Spleen (tissue), 11 donors: ENCODE results near the gene SYNRG. TPM values are rescaled to one million over a fixed set of nuclear protein-coding genes. Genes with fewer than 3 reads are reported as not detected.
A peak's percentile ranks its signal among the peaks of the same experiment; 100 is the strongest.

Experiments
- DNase-seq: peaks from one replicate; pipeline ENCODE4 v3.0.0-alpha.2; 2020
- H3K27ac ChIP-seq, 8 donors: fragments of 200-600 bp; sonication (generic) in 7 of 8; 1 replicate in 4 of 8; 2 replicates in 4 of 8; pipeline versions ENCODE4 v1.5.0 to v1.8.0; 2016 to 2021; ENCODE audit warnings: inconsistent platforms in 4 of 8, mild to moderate bottlenecking in 4 of 8, moderate library complexity in 1 of 8
- H3K27me3 ChIP-seq, 7 donors: fragments of 200-600 bp; sonication (generic) in 6 of 7; replicated peaks in 1 of 7; 1 replicate in 4 of 7; 2 replicates in 3 of 7; pipeline versions ENCODE4 v1.5.0 to v1.8.0; 2016 to 2021; ENCODE audit warnings: inconsistent platforms in 3 of 7, mild to moderate bottlenecking in 1 of 7
- H3K36me3 ChIP-seq, 6 donors: fragments of 200-600 bp; sonication (generic) in 5 of 6; 1 replicate in 4 of 6; 2 replicates in 2 of 6; pipeline versions ENCODE4 v1.5.0 to v1.8.0; 2016 to 2021; ENCODE audit warnings: inconsistent platforms in 2 of 6
- H3K4me1 ChIP-seq, 6 donors: fragments of 200-600 bp; sonication (generic) in 5 of 6; 1 replicate in 3 of 6; 2 replicates in 3 of 6; pipeline versions ENCODE4 v1.5.0 to v1.8.0; 2016 to 2021; ENCODE audit warnings: inconsistent platforms in 3 of 6
- H3K4me3 ChIP-seq, 8 donors: fragments of 200-600 bp; sonication (generic) in 7 of 8; 1 replicate in 4 of 8; 2 replicates in 4 of 8; pipeline versions ENCODE4 v1.5.0 to v1.8.0; 2016 to 2021; ENCODE audit warnings: inconsistent platforms in 4 of 8, mild to moderate bottlenecking in 4 of 8, moderate library complexity in 2 of 8
- H3K9me3 ChIP-seq, 8 donors: fragments of 200-600 bp; sonication (generic) in 7 of 8; 1 replicate in 4 of 8; 2 replicates in 4 of 8; pipeline versions ENCODE4 v1.5.0 to v1.8.0; 2016 to 2021; ENCODE audit warnings: inconsistent platforms in 4 of 8
- CTCF ChIP-seq, 11 experiments: fragments of 200-600 bp in 7 of 11; fragments of 450-650 bp in 4 of 11; sonication (generic) in 4 of 11; IDR thresholded peaks in 8 of 11; conservative IDR thresholded peaks in 3 of 11; 1 replicate in 7 of 11; 2 replicates in 4 of 11; pipeline versions ENCODE4 v1.4.0 to v1.8.0; 2016 to 2021; ENCODE audit warnings: antibody characterized with exemption in 11 of 11, inconsistent platforms in 4 of 11, mild to moderate bottlenecking in 1 of 11
- POLR2A ChIP-seq, 3 donors: fragments of 450-650 bp; IDR thresholded peaks; one replicate each; pipeline ENCODE4 v1.5.1; 2017; ENCODE audit warnings: antibody characterized with exemption in 3 of 3, mild to moderate bottlenecking in 1 of 3
- POLR2AphosphoS5 ChIP-seq, 3 donors: sonication (generic); formaldehyde crosslinking; IDR thresholded peaks; one replicate each; pipeline ENCODE4 v1.5.1; 2017; ENCODE audit warnings: antibody characterized with exemption in 3 of 3
- WGBS, 5 donors: extraction: QIAGEN DNeasy Blood & Tissue Kit in 3 of 5; methylation state at CpG; one replicate each; pipeline versions ENCODE4 v1.1.5 to v1.1.7; 2013 to 2018; 5-methylcytosine and 5-hydroxymethylcytosine counted together
- intact Hi-C: fragments of 100-400 bp; cut with DNase I; formaldehyde crosslinking; loops from one replicate; pipeline ENCODE4 v1.15.0; 2023; ENCODE audit warnings: low total_unique reads
- polyA plus RNA-seq, 3 donors: library from polyadenylated mRNA; stranded (reverse); fragments of 200-250 nt; gene quantifications; one replicate each; pipeline ENCODE4 v1.2.1, GENCODE V29; 2013
- total RNA-seq, 7 donors: library from RNA; depleted of rRNA in 3 of 7; stranded (reverse); fragments of >200 nt in 3 of 7; fragmentation: NEBNext Ultra II Directional in 4 of 7; extraction: Animal tissue kit (Norgen Biotek cat#: 25700) in 4 of 7; gene quantifications; one replicate each; pipeline versions ENCODE4 v1.1.0 to v1.2.1, GENCODE V29; 2016 to 2021
- donor health status: healthy with polysubstance abuse.
- donor health status: DM: no; HTN: no; CAD: no; lungs with moderate emphysema.
- donor health status: DM: no; HTN: no; CAD: no.
- donor health status: Bipolar disorder and iron deficiency.
- donor health status: healthy.
- donor health status: DM: no; HTN: no; CAD: no.
- donor health status: DM: yes; HTN: yes; CAD: no.

Gene SYNRG
- total and polyA plus RNA-seq, 10 donors = 10.9 to 91.3 (median 69.8) TPM

GRCh38 chr17:37523715-37524219 lies 85.5 kb downstream of the SYNRG start:
- Histone ChIP-seq H3K27ac (no peak overlapping the region), H3K27me3 (no peaks in the 10 kb centered on the region), H3K4me1 (no peaks in the 10 kb centered on the region), H3K9me3 (no peaks in the 10 kb centered on the region), H3K4me3 (no peak overlapping the region), H3K36me3 (peaks cover 2 to 100% (median 65%) of the 10 kb centered on the region in 6 donors)
- intact Hi-C loops = no loop called here
- WGBS, 5 donors = 77 to 89% (median 79%) methylated on average over 8 of the region's 8 CpGs
- no peak for DNase-seq
- no peak for TF ChIP-seq CTCF (IDR thresholded peaks at IDR 0.05 in 8 of 11, conservative IDR thresholded peaks at IDR 0.05 in 3 of 11)
- TF ChIP-seq POLR2A (IDR thresholded peaks at IDR 0.05) = no peak
- peak in 1 of 3 donors; percentile 30 for TF ChIP-seq POLR2AphosphoS5 (IDR thresholded peaks at IDR 0.05)

- TF ChIP-seq POLR2A (IDR thresholded peaks at IDR 0.05) = no peak
- no peak for TF ChIP-seq CTCF (IDR thresholded peaks at IDR 0.05 in 8 of 11, conservative IDR thresholded peaks at IDR 0.05 in 3 of 11)
- TF ChIP-seq POLR2AphosphoS5 (IDR thresholded peaks at IDR 0.05) = no peak
- H3K9me3 ChIP-seq = no peaks in the 10 kb centered on the region
- WGBS, 5 donors = 94 to 98% (median 96%) methylated on average over 5 of the region's 5 CpGs
- H3K27ac ChIP-seq = no peak overlapping the region
- DNase-seq = no peak
- peaks cover 5 to 100% (median 69%) of the 10 kb centered on the region in 6 donors for H3K36me3 ChIP-seq
- H3K4me1 ChIP-seq = no peaks in the 10 kb centered on the region
- H3K27me3 ChIP-seq = no peaks in the 10 kb centered on the region
- no peak overlapping the region for H3K4me3 ChIP-seq
- intact Hi-C loops = no loop called here
Observed at GRCh38 chr17:37521821-37522220, 87.4 kb downstream of the SYNRG start.

GRCh38 chr17:37520174-37520573 lies 89.0 kb downstream of the SYNRG start:
- no peak for DNase-seq
- H3K4me3 ChIP-seq = no peak overlapping the region
- TF ChIP-seq CTCF (IDR thresholded peaks at IDR 0.05 in 8 of 11, conservative IDR thresholded peaks at IDR 0.05 in 3 of 11) (no peak), POLR2A (IDR thresholded peaks at IDR 0.05) (no peak), POLR2AphosphoS5 (IDR thresholded peaks at IDR 0.05) (no peak)
- 86 to 92% (median 89%) methylated on average over 8 of the region's 8 CpGs for WGBS, 5 donors
- peaks cover 0 to 6% (median 0%) of the 10 kb centered on the region in 6 donors for H3K4me1 ChIP-seq
- peaks cover 5 to 100% (median 71%) of the 10 kb centered on the region in 6 donors for H3K36me3 ChIP-seq
- intact Hi-C loops = no loop called here
- no peaks in the 10 kb centered on the region for H3K9me3 ChIP-seq
- H3K27ac ChIP-seq = no peak overlapping the region
- H3K27me3 ChIP-seq = no peaks in the 10 kb centered on the region

GRCh38 chr17:37519251-37519985 lies 89.8 kb downstream of the SYNRG start:
- Histone ChIP-seq H3K27ac (no peak overlapping the region), H3K9me3 (no peaks in the 10 kb centered on the region), H3K4me3 (no peak overlapping the region), H3K27me3 (no peaks in the 10 kb centered on the region), H3K36me3 (peaks cover 5 to 100% (median 71%) of the 10 kb centered on the region in 6 donors), H3K4me1 (peaks cover 0 to 6% (median 0%) of the 10 kb centered on the region in 6 donors)
- DNase-seq = no peak
- 53 to 73% (median 67%) methylated on average over 5 of the region's 5 CpGs for WGBS, 5 donors
- intact Hi-C loops = no loop called here
- TF ChIP-seq CTCF (IDR thresholded peaks at IDR 0.05 in 8 of 11, conservative IDR thresholded peaks at IDR 0.05 in 3 of 11) (no peak), POLR2A (IDR thresholded peaks at IDR 0.05) (no peak), POLR2AphosphoS5 (IDR thresholded peaks at IDR 0.05) (no peak)
